ENCODE results near the gene APOA4. TPM values are rescaled to one million over a fixed set of nuclear protein-coding genes. Genes with fewer than 3 reads are reported as not detected.

APOA4 gene
- total RNA-seq, 1 experiment from 2014 or later, result not detected

GRCh38 chr11:116796548-116796947 is 26.6 kb downstream of the APOA4 start:
- H2AFZ ChIP-seq (ENCODE audit: low read depth, low read length, poor library complexity, severe bottlenecking), result no peak overlapping the region
- no peaks in the 10 kb centered on the region for H3K9me2 ChIP-seq (ENCODE audit: insufficient read depth)
- H3K36me3 ChIP-seq (ENCODE audit: control insufficient read depth in 1 of 2, insufficient read depth in 2 of 2, low read length in 2 of 2), result no peaks in the 10 kb centered on the region
- no peaks in the 10 kb centered on the region for H4K20me1 ChIP-seq (ENCODE audit: insufficient read depth)
- RAD21 ChIA-PET (ENCODE audit: low non-redundant PET in 1 of 2, low total read pairs in 2 of 2, uncharacterized antibody in 2 of 2, unreplicated experiment in 2 of 2), result no interaction called here
- BruUV-seq (replicated peaks), result no TSS peak
- H3K27ac ChIP-seq (ENCODE audit: low read depth, low read length), result no peak overlapping the region
- ATAC-seq, result no peak
- H3K9me3 ChIP-seq (ENCODE audit: control insufficient read depth in 1 of 2, insufficient read depth in 1 of 2, low read depth in 1 of 2, low read length in 2 of 2), result no peaks in the 10 kb centered on the region
- CTCF ChIA-PET, result interaction anchor here (1.6 kb wide), 1 partner anchor 8 kb away, joined by 4 read pairs; the partner anchor contains the start of gene ZPR1
- peaks cover 0 to 19% of the 10 kb centered on the region in 2 experiments; a peak in 2 of 4 replicates for H3K4me1 ChIP-seq (ENCODE audit: control insufficient read depth in 1 of 2, insufficient read depth in 2 of 2, low read length in 2 of 2)
- DNase-seq (ENCODE audit: low read depth, low spot score), result no peak
- POLR2A ChIA-PET, result no interaction called here
- no peak overlapping the region for H3K9ac ChIP-seq (ENCODE audit: low read length)
- H3K79me2 ChIP-seq (ENCODE audit: insufficient read depth, low read length), result no peaks in the 10 kb centered on the region
- H3K27me3 ChIP-seq (ENCODE audit: insufficient read depth, low read length), result no peaks in the 10 kb centered on the region
- intact Hi-C loops (cut with micrococcal nuclease), result no loop called here
- H3K4me3 ChIP-seq (replicated peaks in 1 of 2; ENCODE audit: low read depth in 1 of 2, low read length in 2 of 2), result no peak overlapping the region
- TF ChIP-seq RAD21 (IDR thresholded peaks at IDR 0.05; ENCODE audit: low read depth) (no peak), ELF1 (IDR thresholded peaks at IDR 0.05; ENCODE audit: borderline replicate concordance, low read depth) (no peak), CTCF (IDR thresholded peaks at IDR 0.05 in 2 of 3, conservative IDR thresholded peaks at IDR 0.05 in 1 of 3; ENCODE audit: borderline replicate concordance in 1 of 3, insufficient read depth in 1 of 3, low read depth in 2 of 3, low read length in 2 of 3) (no peak), EZH2phosphoT487 (IDR thresholded peaks at IDR 0.05; ENCODE audit: borderline replicate concordance) (no peak), REST (IDR thresholded peaks at IDR 0.05; ENCODE audit: low read depth) (no peak), EZH2 (IDR thresholded peaks at IDR 0.05) (no peak), ZBTB33 (IDR thresholded peaks at IDR 0.05; ENCODE audit: extremely low read depth, insufficient replicate concordance, low read length) (no peak), JUND (IDR thresholded peaks at IDR 0.05) (no peak), YY1 (IDR thresholded peaks at IDR 0.05; ENCODE audit: extremely low read depth, insufficient replicate concordance, low read depth, low read length) (no peak), MAX (IDR thresholded peaks at IDR 0.05) (no peak), SRF (IDR thresholded peaks at IDR 0.05; ENCODE audit: low read depth) (no peak), POLR2AphosphoS5 (IDR thresholded peaks at IDR 0.05; ENCODE audit: low read depth, low read length) (no peak), EGR1 (IDR thresholded peaks at IDR 0.05; ENCODE audit: low read depth) (no peak), SP1 (IDR thresholded peaks at IDR 0.05; ENCODE audit: low read depth) (no peak), ATF3 (IDR thresholded peaks at IDR 0.05) (no peak), SIN3A (IDR thresholded peaks at IDR 0.05; ENCODE audit: low read depth) (no peak)
- H3K4me2 ChIP-seq (ENCODE audit: low read length), result no peak overlapping the region
